K562 (cell line): ENCODE measurements around the gene MEAK7. TPM values are rescaled to one million over a fixed set of nuclear protein-coding genes. Genes with fewer than 3 reads are reported as not detected.

ENCODE experiments used
- BCOR ChIP-seq: fragments of 450-650 bp; IDR thresholded peaks from 2 replicates; pipeline ENCODE4 v1.6.1; 2016
- JUN ChIP-seq, 2 experiments: sonication (generic) in 1 of 2; formaldehyde crosslinking in 1 of 2; IDR thresholded peaks; 2 replicates each; pipeline versions ENCODE4 v1.6.1 to v1.8.0; 2012 to 2022; ENCODE audit warnings: borderline replicate concordance in 2 of 2, mild to moderate bottlenecking in 2 of 2, improper control_type of control experiment in 1 of 2, low read depth in 1 of 2, low read length in 1 of 2, missing genetic modification reagents in 1 of 2
- ZEB2 ChIP-seq: fragments of 450-650 bp; IDR thresholded peaks from 2 replicates; pipeline ENCODE4 v1.6.1; 2016
- ZNF583 ChIP-seq: fragments of 250-450 bp; sonication (Bioruptor Pico); IDR thresholded peaks from 2 replicates; pipeline ENCODE4 v1.4.0; 2020
- polyA plus RNA-seq, 8 experiments: library from polyadenylated mRNA; depleted of rRNA in 4 of 8; stranded (reverse) in 5 of 8; unstranded in 3 of 8; fragments of >200 nt; fragmentation: Nextera tagmentation in 2 of 8; fragmentation: Illumina TruSeq in 1 of 8; extraction: Ambion mirVana in 2 of 8; extraction: Trizol in 1 of 8; gene quantifications; 2 replicates each; pipeline versions ENCODE4 v1.2.1 to v1.2.3, GENCODE V29; 2011 to 2014; ENCODE audit warnings: inconsistent platforms in 1 of 8, missing spikeins in 1 of 8
- total RNA-seq, 7 experiments: library from RNA; depleted of rRNA in 6 of 7; stranded (reverse); fragments of >200 nt in 6 of 7; fragmentation: Illumina TruSeq in 2 of 7; extraction: Trizol in 2 of 7; gene quantifications; 2 replicates each; pipeline versions ENCODE4 v1.2.1 to v1.2.3, GENCODE V29; 2011 to 2021; ENCODE audit warnings: low replicate concordance in 1 of 7
- TF ChIP-seq, protein P1 (sequence below): fragments of 450-650 bp; IDR thresholded peaks from 2 replicates; pipeline ENCODE4 v1.6.1; 2016; ENCODE audit warnings: low read depth
- TF ChIP-seq, protein P2 (sequence below), 2 experiments: fragments of 150-350 bp in 1 of 2; IDR thresholded peaks; 2 replicates each; pipeline ENCODE4 v1.6.1; 2012 to 2016; ENCODE audit warnings: low read depth in 2 of 2, low read length in 2 of 2, mild to moderate bottlenecking in 1 of 2, moderate library complexity in 1 of 2
- TF ChIP-seq, protein P3 (sequence below): fragments of 450-650 bp; formaldehyde crosslinking; IDR thresholded peaks from 2 replicates; pipeline ENCODE4 v1.4.0; 2020; ENCODE audit warnings: mild to moderate bottlenecking, moderate library complexity
- TF ChIP-seq, protein P4 (sequence below), 2 experiments: fragments of 200-800 bp in 1 of 2; sonication (Bioruptor generic) in 1 of 2; sonication (generic) in 1 of 2; formaldehyde crosslinking in 1 of 2; IDR thresholded peaks in 1 of 2; conservative IDR thresholded peaks in 1 of 2; 2 replicates each; pipeline versions ENCODE4 v1.5.0 to v1.6.1; 2016 to 2020; ENCODE audit warnings: missing compliant biosample characterization in 1 of 2, missing genetic modification characterization in 1 of 2, missing genetic modification reagents in 1 of 2
- TF ChIP-seq, protein P5 (sequence below): fragments of 450-650 bp; IDR thresholded peaks from 2 replicates; pipeline ENCODE4 v1.6.1; 2016; ENCODE audit warnings: borderline replicate concordance

MEAK7 gene
- total and polyA plus RNA-seq, 9 of the 15 experiments (the other 6 are each of a cell fraction or from before 2014, with no cell fraction given) = 1.4 to 14.5 (median 6.3) TPM

DNA sequence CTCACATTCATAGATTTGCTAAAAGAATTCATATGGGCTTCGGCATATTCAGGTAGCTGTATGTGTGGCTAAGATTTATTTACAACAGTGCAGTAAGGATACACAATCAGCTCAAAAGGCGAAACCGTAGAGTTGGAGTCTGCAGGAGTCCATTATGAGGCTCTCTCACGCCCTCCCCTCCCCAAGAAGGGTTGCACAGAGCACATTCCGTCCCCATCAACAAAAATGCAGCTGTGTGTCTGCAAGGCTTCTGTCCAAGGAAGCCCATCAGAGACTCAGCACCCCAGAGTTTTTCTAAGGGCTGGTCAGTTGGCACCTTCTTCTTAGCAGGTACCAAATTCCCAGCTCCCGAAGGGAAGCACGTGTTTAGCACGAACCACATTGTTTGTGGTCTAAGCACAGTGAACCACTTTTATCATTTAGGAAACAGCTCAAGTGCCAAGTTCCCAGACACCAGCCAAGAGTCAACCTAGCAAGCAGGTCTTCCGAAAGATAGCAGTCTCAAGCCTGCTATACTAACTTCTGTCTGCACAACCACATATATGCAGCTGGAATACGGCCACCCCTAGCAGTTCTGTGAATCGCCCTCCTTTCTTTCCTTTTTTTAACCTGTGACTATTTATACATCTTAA lies 28.5 kb upstream of the MEAK7 start (continued):
- TF ChIP-seq, protein P1, sequence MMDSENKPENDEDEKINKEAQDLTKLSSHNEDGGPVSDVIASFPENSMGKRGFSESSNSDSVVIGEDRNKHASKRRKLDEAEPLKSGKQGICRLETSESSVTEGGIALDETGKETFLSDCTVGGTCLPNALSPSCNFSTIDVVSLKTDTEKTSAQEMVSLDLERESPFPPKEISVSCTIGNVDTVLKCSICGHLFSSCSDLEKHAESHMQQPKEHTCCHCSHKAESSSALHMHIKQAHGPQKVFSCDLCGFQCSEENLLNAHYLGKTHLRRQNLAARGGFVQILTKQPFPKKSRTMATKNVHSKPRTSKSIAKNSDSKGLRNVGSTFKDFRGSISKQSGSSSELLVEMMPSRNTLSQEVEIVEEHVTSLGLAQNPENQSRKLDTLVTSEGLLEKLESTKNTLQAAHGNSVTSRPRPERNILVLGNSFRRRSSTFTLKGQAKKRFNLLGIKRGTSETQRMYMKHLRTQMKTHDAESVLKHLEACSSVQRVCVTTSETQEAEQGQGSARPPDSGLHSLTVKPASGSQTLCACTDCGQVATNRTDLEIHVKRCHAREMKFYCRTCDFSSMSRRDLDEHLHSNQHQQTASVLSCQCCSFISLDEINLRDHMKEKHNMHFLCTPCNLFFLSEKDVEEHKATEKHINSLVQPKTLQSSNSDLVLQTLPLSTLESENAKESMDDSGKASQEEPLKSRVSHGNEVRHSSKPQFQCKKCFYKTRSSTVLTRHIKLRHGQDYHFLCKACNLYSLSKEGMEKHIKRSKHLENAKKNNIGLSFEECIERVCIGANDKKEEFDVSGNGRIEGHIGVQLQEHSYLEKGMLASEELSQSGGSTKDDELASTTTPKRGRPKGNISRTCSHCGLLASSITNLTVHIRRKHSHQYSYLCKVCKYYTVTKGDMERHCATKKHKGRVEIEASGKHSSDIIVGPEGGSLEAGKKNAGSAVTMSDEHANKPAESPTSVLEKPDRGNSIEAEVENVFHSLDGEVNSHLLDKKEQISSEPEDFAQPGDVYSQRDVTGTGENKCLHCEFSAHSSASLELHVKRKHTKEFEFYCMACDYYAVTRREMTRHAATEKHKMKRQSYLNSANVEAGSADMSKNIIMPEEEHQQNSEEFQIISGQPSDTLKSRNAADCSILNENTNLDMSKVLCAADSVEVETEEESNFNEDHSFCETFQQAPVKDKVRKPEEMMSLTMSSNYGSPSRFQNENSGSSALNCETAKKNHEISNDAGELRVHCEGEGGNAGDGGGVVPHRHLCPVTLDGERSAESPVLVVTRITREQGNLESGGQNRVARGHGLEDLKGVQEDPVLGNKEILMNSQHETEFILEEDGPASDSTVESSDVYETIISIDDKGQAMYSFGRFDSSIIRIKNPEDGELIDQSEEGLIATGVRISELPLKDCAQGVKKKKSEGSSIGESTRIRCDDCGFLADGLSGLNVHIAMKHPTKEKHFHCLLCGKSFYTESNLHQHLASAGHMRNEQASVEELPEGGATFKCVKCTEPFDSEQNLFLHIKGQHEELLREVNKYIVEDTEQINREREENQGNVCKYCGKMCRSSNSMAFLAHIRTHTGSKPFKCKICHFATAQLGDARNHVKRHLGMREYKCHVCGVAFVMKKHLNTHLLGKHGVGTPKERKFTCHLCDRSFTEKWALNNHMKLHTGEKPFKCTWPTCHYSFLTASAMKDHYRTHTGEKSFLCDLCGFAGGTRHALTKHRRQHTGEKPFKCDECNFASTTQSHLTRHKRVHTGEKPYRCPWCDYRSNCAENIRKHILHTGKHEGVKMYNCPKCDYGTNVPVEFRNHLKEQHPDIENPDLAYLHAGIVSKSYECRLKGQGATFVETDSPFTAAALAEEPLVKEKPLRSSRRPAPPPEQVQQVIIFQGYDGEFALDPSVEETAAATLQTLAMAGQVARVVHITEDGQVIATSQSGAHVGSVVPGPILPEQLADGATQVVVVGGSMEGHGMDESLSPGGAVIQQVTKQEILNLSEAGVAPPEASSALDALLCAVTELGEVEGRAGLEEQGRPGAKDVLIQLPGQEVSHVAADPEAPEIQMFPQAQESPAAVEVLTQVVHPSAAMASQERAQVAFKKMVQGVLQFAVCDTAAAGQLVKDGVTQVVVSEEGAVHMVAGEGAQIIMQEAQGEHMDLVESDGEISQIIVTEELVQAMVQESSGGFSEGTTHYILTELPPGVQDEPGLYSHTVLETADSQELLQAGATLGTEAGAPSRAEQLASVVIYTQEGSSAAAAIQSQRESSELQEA = no peak
- TF ChIP-seq BCOR (no peak), ZNF583 (0 out of 2 replicates have a peak, but pooled peaks have one; percentile 40), JUN (IDR thresholded peaks at IDR 0.05; ENCODE audit: borderline replicate concordance, low read depth, low read length) (no peak), JUN (CRISPR knock-in tag; IDR thresholded peaks at IDR 0.05; ENCODE audit: borderline replicate concordance) (no peak), ZEB2 (no peak)
- TF ChIP-seq, protein P2, sequence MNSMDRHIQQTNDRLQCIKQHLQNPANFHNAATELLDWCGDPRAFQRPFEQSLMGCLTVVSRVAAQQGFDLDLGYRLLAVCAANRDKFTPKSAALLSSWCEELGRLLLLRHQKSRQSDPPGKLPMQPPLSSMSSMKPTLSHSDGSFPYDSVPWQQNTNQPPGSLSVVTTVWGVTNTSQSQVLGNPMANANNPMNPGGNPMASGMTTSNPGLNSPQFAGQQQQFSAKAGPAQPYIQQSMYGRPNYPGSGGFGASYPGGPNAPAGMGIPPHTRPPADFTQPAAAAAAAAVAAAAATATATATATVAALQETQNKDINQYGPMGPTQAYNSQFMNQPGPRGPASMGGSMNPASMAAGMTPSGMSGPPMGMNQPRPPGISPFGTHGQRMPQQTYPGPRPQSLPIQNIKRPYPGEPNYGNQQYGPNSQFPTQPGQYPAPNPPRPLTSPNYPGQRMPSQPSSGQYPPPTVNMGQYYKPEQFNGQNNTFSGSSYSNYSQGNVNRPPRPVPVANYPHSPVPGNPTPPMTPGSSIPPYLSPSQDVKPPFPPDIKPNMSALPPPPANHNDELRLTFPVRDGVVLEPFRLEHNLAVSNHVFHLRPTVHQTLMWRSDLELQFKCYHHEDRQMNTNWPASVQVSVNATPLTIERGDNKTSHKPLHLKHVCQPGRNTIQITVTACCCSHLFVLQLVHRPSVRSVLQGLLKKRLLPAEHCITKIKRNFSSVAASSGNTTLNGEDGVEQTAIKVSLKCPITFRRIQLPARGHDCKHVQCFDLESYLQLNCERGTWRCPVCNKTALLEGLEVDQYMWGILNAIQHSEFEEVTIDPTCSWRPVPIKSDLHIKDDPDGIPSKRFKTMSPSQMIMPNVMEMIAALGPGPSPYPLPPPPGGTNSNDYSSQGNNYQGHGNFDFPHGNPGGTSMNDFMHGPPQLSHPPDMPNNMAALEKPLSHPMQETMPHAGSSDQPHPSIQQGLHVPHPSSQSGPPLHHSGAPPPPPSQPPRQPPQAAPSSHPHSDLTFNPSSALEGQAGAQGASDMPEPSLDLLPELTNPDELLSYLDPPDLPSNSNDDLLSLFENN (IDR thresholded peaks at IDR 0.05; ENCODE audit: low read depth in 2 of 2, low read length in 2 of 2) = no peak
- TF ChIP-seq, protein P3, sequence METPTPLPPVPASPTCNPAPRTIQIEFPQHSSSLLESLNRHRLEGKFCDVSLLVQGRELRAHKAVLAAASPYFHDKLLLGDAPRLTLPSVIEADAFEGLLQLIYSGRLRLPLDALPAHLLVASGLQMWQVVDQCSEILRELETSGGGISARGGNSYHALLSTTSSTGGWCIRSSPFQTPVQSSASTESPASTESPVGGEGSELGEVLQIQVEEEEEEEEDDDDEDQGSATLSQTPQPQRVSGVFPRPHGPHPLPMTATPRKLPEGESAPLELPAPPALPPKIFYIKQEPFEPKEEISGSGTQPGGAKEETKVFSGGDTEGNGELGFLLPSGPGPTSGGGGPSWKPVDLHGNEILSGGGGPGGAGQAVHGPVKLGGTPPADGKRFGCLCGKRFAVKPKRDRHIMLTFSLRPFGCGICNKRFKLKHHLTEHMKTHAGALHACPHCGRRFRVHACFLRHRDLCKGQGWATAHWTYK (CRISPR knock-in tag) = no peak
- TF ChIP-seq, protein P4, sequence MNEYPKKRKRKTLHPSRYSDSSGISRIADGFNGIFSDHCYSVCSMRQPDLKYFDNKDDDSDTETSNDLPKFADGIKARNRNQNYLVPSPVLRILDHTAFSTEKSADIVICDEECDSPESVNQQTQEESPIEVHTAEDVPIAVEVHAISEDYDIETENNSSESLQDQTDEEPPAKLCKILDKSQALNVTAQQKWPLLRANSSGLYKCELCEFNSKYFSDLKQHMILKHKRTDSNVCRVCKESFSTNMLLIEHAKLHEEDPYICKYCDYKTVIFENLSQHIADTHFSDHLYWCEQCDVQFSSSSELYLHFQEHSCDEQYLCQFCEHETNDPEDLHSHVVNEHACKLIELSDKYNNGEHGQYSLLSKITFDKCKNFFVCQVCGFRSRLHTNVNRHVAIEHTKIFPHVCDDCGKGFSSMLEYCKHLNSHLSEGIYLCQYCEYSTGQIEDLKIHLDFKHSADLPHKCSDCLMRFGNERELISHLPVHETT (CRISPR knock-in tag; conservative IDR thresholded peaks at IDR 0.05 in 1 of 2, IDR thresholded peaks at IDR 0.05 in 1 of 2) = no peak
- TF ChIP-seq, protein P5, sequence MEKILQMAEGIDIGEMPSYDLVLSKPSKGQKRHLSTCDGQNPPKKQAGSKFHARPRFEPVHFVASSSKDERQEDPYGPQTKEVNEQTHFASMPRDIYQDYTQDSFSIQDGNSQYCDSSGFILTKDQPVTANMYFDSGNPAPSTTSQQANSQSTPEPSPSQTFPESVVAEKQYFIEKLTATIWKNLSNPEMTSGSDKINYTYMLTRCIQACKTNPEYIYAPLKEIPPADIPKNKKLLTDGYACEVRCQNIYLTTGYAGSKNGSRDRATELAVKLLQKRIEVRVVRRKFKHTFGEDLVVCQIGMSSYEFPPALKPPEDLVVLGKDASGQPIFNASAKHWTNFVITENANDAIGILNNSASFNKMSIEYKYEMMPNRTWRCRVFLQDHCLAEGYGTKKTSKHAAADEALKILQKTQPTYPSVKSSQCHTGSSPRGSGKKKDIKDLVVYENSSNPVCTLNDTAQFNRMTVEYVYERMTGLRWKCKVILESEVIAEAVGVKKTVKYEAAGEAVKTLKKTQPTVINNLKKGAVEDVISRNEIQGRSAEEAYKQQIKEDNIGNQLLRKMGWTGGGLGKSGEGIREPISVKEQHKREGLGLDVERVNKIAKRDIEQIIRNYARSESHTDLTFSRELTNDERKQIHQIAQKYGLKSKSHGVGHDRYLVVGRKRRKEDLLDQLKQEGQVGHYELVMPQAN = no peak
